VCaP (cell line): ENCODE results near the gene PELI3.

Experiments
- H3K27ac ChIP-seq: fragments of 450-650 bp; 2 replicates; pipeline ENCODE4 v1.5.1; 2017
- TF ChIP-seq, protein P1 (sequence below): fragments of 450-650 bp; conservative IDR thresholded peaks from 2 replicates; pipeline ENCODE4 v1.5.1; 2017; ENCODE audit warnings: mild to moderate bottlenecking, moderate library complexity

PELI3 gene

DNA sequence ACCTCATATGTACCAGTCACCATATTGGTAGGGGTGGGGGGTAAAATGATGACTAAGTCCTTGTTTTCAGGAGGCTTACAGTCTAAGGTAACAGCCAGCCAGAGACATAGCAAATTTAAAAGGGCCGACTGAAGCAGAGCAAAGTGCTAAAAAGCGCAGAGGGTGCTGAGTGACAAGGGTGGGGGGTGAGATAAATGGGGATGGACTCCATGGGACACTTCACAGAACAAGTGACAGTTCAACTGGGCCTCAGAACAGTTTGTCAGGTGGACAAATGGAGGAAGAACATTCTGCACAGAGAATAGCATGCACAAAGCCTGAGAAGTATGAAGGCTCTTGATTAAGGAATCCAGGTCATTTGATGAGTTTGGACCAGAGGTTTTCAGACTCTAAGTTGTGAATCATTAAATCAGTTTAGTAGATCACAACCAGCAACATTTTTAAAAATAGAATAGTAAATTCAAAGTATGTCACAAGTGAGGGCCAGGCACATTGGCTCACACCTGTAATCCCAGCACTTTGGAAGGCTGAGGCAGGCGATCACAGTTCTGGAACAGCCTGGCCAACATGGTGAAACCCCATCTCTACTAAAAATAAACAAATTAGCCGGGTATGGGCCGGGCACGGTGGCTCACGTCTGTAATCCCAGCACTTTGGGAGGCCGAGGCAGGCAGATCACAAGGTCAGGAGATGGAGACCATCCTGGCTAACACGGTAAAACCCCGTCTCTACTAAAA, 57.8 kb downstream of the PELI3 start:
- no peak overlapping the region for H3K27ac ChIP-seq
- TF ChIP-seq, protein P1, sequence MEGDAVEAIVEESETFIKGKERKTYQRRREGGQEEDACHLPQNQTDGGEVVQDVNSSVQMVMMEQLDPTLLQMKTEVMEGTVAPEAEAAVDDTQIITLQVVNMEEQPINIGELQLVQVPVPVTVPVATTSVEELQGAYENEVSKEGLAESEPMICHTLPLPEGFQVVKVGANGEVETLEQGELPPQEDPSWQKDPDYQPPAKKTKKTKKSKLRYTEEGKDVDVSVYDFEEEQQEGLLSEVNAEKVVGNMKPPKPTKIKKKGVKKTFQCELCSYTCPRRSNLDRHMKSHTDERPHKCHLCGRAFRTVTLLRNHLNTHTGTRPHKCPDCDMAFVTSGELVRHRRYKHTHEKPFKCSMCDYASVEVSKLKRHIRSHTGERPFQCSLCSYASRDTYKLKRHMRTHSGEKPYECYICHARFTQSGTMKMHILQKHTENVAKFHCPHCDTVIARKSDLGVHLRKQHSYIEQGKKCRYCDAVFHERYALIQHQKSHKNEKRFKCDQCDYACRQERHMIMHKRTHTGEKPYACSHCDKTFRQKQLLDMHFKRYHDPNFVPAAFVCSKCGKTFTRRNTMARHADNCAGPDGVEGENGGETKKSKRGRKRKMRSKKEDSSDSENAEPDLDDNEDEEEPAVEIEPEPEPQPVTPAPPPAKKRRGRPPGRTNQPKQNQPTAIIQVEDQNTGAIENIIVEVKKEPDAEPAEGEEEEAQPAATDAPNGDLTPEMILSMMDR = no peak
